Keratinocyte (primary cell): Measurements from ENCODE around the gene NT5DC1. TPM values are rescaled to one million over a fixed set of nuclear protein-coding genes. Genes with fewer than 3 reads are reported as not detected.

ENCODE experiments used
- DNase-seq: peaks from one replicate; pipeline ENCODE4 v3.0.0-alpha.2; 2011; ENCODE audit warnings: low read depth, missing footprints, low spot score
- FAIRE-seq: peaks from 2 replicates; lab custom pipeline; 2011; peaks lifted over from hg19 to GRCh38; lab: Jason Lieb, UNC
- H2AFZ ChIP-seq: 2 replicates; pipeline ENCODE4 v1.6.0; 2012; ENCODE audit warnings: low read length, control low read depth, inconsistent platforms; ENCODE audit not compliant: control insufficient read depth
- H3K27ac ChIP-seq: 2 replicates; pipeline ENCODE4 v1.5.1; 2011; ENCODE audit warnings: low read length; ENCODE audit not compliant: control insufficient read depth, insufficient read depth
- H3K27me3 ChIP-seq: 3 replicates; pipeline ENCODE4 v1.6.0; 2011; ENCODE audit warnings: low read length; ENCODE audit not compliant: control insufficient read depth, insufficient read depth; ENCODE audit errors: extremely low read depth
- H3K36me3 ChIP-seq, 2 experiments: 2 replicates in 1 of 2; 3 replicates in 1 of 2; pipeline ENCODE4 v1.5.1; 2011; ENCODE audit warnings: low read length in 2 of 2, mild to moderate bottlenecking in 1 of 2; ENCODE audit not compliant: control insufficient read depth in 2 of 2, insufficient read depth in 2 of 2; ENCODE audit errors: extremely low read depth in 1 of 2
- H3K4me1 ChIP-seq: 3 replicates; pipeline ENCODE4 v1.5.1; 2011; ENCODE audit warnings: low read length; ENCODE audit not compliant: control insufficient read depth, insufficient read depth; ENCODE audit errors: extremely low read depth
- H3K4me2 ChIP-seq: 3 replicates; pipeline ENCODE4 v1.6.0; 2011; ENCODE audit warnings: low read depth, low read length; ENCODE audit not compliant: control insufficient read depth, insufficient read depth; ENCODE audit errors: extremely low read depth
- H3K4me3 ChIP-seq, 3 experiments: fragments of 200-600 bp in 1 of 3; sonication (generic) in 1 of 3; 2 replicates in 2 of 3; 3 replicates in 1 of 3; pipeline ENCODE4 v1.5.1; 2011 to 2016; ENCODE audit warnings: low read length in 3 of 3, mild to moderate bottlenecking in 3 of 3, control low read depth in 2 of 3, inconsistent platforms in 1 of 3, low read depth in 1 of 3, mixed read lengths in 1 of 3, mixed run types in 1 of 3, moderate library complexity in 1 of 3; ENCODE audit not compliant: control insufficient read depth in 2 of 3, insufficient read depth in 2 of 3; ENCODE audit errors: extremely low read depth in 1 of 3
- H3K79me2 ChIP-seq: 2 replicates; pipeline ENCODE4 v1.6.0; 2012; ENCODE audit warnings: low read length; ENCODE audit not compliant: control insufficient read depth, insufficient read depth
- H3K9ac ChIP-seq: 3 replicates; pipeline ENCODE4 v1.6.0; 2011; ENCODE audit warnings: low read length; ENCODE audit not compliant: control insufficient read depth, insufficient read depth; ENCODE audit errors: extremely low read depth
- H3K9me1 ChIP-seq: 3 replicates; pipeline ENCODE4 v1.6.0; 2011; ENCODE audit warnings: low read length; ENCODE audit not compliant: control insufficient read depth, insufficient read depth; ENCODE audit errors: extremely low read depth
- H3K9me3 ChIP-seq: 2 replicates; pipeline ENCODE4 v1.5.1; 2012; ENCODE audit warnings: low read depth, low read length; ENCODE audit not compliant: control insufficient read depth
- H4K20me1 ChIP-seq: 3 replicates; pipeline ENCODE4 v1.6.0; 2011; ENCODE audit warnings: low read length; ENCODE audit not compliant: control insufficient read depth, insufficient read depth; ENCODE audit errors: extremely low read depth
- CTCF ChIP-seq, 3 experiments: IDR thresholded peaks in 1 of 3; conservative IDR thresholded peaks in 1 of 3; optimal IDR thresholded peaks in 1 of 3; 2 replicates in 2 of 3; 3 replicates in 1 of 3; pipeline versions ENCODE3 to v1.5.1; 2011; ENCODE audit warnings: low read length in 3 of 3, mild to moderate bottlenecking in 3 of 3, moderate library complexity in 2 of 3, control low read depth in 1 of 3, inconsistent platforms in 1 of 3; ENCODE audit not compliant: insufficient read depth in 2 of 3; ENCODE audit errors: extremely low read depth in 1 of 3
- EZH2 ChIP-seq: IDR thresholded peaks from one replicate; pipeline ENCODE4 v1.6.1; 2012; ENCODE audit warnings: inconsistent platforms, mild to moderate bottlenecking, low read length, moderate library complexity
- dilution Hi-C: fragments of 300-500 bp; cut with MboI; formaldehyde crosslinking; loops from one replicate; pipeline ENCODE4 v1.7.0; 2020; ENCODE audit warnings: low sequenced_read_pairs; ENCODE audit not compliant: extremely low pct_ligation_motif_present
- polyA plus RNA-seq, 5 experiments: library from polyadenylated mRNA; depleted of rRNA in 3 of 5; stranded (reverse) in 3 of 5; stranded (forward) in 1 of 5; unstranded in 1 of 5; fragments of >200 nt; gene quantifications; 1 replicate in 1 of 5; 2 replicates in 3 of 5; 3 replicates in 1 of 5; pipeline versions ENCODE4 v1.2.1 to v1.2.3, GENCODE V29; 2011 to 2012; ENCODE audit warnings: missing spikeins in 2 of 5, low read depth in 1 of 5, low replicate concordance in 1 of 5

The NT5DC1 gene
- polyA plus RNA-seq, 1 donor (not counting 4 experiments of a cell fraction or from before 2014, with no cell fraction given), result 31.2 TPM

GRCh38 chr6:116144605-116145004 is 44.0 kb downstream of the NT5DC1 start:
- Histone ChIP-seq H3K9me1 (no peaks in the 10 kb centered on the region), H3K27ac (peak overlapping the region; percentile 26), H3K27me3 (no peaks in the 10 kb centered on the region), H3K4me3 (no peak overlapping the region), H3K9me3 (no peaks in the 10 kb centered on the region), H2AFZ (peak overlapping the region; percentile 85), H4K20me1 (no peaks in the 10 kb centered on the region), H3K79me2 (no peaks in the 10 kb centered on the region), H3K9ac (no peak overlapping the region), H3K4me2 (peak overlapping the region; percentile 55), H3K36me3 (no peaks in the 10 kb centered on the region), H3K4me1 (peaks cover 7% of the 10 kb centered on the region)
- FAIRE-seq, result peak; percentile 97
- dilution Hi-C loops, result no loop called here
- no peak for TF ChIP-seq CTCF (optimal IDR thresholded peaks at IDR 0.05 in 1 of 3, IDR thresholded peaks at IDR 0.05 in 1 of 3, conservative IDR thresholded peaks at IDR 0.05 in 1 of 3; ENCODE audit: extremely low read depth in 1 of 3, insufficient read depth in 2 of 3, low read length in 3 of 3)
- DNase-seq, result no peak

- Histone ChIP-seq H3K4me3 (no peak overlapping the region), H3K9me1 (no peaks in the 10 kb centered on the region), H3K9me3 (no peaks in the 10 kb centered on the region), H3K9ac (no peak overlapping the region), H3K79me2 (no peaks in the 10 kb centered on the region), H3K27ac (no peak overlapping the region), H3K4me1 (peaks cover 7% of the 10 kb centered on the region), H2AFZ (no peak overlapping the region), H3K27me3 (no peaks in the 10 kb centered on the region), H3K4me2 (no peak overlapping the region), H4K20me1 (no peaks in the 10 kb centered on the region), H3K36me3 (no peaks in the 10 kb centered on the region)
- no peak for TF ChIP-seq CTCF (optimal IDR thresholded peaks at IDR 0.05 in 1 of 3, IDR thresholded peaks at IDR 0.05 in 1 of 3, conservative IDR thresholded peaks at IDR 0.05 in 1 of 3; ENCODE audit: extremely low read depth in 1 of 3, insufficient read depth in 2 of 3, low read length in 3 of 3)
- no peak for TF ChIP-seq EZH2
- FAIRE-seq (peak; percentile 39), DNase-seq (no peak)
- dilution Hi-C loops, result no loop called here
Observed at GRCh38 chr6:116145803-116146675, 45.4 kb downstream of the NT5DC1 start.
